Retinal pigment epithelial cell (primary cell): ENCODE measurements around the gene GNG14.
"Not testable (repeated sequence)": the region's sequence is repeated elsewhere in the genome, so short reads cannot be mapped to it uniquely, and the experiment has no call there.

Experiments
- DNase-seq: peaks from one replicate; pipeline ENCODE4 v3.0.0-alpha.2; 2010; ENCODE audit warnings: low read depth
- H3K4me3 ChIP-seq: 2 replicates; pipeline ENCODE4 v1.5.1; 2011; ENCODE audit warnings: mild to moderate bottlenecking, low read length, control low read depth, moderate library complexity
- TF ChIP-seq, protein P1 (sequence below): conservative IDR thresholded peaks from 2 replicates; pipeline ENCODE4 v1.5.1; 2011; ENCODE audit warnings: low read depth, low read length, control low read depth, inconsistent platforms

GNG14 gene

DNA sequence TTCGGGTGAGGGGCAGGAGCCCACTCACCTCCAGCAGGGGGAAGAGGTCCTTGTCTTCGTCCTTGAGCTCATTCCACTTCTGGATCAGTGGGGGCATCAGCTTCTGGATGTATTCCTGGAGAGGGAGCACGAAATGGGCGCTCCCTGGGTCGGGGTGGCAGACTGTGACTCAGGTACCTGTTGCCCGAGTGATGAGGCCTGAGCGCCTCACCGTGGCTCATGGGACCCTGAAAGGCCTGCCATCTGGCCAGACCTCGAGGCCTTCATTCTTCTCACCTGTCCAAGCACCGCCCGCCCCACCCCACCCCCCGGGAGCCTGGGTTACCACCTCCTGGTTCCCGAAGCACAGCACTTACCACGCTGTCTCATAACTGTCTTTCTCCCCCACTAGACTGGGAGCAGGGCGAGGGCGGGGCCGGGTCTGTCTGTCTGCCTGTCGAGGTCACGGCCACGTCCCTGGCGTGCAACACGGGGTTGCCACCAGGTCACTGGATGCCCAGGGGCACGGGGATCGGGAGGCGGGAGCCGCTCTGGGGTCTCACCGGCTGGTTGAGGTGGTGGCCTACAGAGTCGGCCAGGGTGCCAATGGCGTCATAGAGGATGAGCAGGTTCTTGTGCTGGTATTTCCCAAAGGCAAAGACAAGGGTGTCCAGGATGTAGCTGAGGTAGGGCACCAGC, 18.0 kb downstream of the GNG14 start:
- H3K4me3 ChIP-seq: no peak overlapping the region
- TF ChIP-seq, protein P1, sequence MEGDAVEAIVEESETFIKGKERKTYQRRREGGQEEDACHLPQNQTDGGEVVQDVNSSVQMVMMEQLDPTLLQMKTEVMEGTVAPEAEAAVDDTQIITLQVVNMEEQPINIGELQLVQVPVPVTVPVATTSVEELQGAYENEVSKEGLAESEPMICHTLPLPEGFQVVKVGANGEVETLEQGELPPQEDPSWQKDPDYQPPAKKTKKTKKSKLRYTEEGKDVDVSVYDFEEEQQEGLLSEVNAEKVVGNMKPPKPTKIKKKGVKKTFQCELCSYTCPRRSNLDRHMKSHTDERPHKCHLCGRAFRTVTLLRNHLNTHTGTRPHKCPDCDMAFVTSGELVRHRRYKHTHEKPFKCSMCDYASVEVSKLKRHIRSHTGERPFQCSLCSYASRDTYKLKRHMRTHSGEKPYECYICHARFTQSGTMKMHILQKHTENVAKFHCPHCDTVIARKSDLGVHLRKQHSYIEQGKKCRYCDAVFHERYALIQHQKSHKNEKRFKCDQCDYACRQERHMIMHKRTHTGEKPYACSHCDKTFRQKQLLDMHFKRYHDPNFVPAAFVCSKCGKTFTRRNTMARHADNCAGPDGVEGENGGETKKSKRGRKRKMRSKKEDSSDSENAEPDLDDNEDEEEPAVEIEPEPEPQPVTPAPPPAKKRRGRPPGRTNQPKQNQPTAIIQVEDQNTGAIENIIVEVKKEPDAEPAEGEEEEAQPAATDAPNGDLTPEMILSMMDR: no peak
- DNase-seq: no peak

DNA sequence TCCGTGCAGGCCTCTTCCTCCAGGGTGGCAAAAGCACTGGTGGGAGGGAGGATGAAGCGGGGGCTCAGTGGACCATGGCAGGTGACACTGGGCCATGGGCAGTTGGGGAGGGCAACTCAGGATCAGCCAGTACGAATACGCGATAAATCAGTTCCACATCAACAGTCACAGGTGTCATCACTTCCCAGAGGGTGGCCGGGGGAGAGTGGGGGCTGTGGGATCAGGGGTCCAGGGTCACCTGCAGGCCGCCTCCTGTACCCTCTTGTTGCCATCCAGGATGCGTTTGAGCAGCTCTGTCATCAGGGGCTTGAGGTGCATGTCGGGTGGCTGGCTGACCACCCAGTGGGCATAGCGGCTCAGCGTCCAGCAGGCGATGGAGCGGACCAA, 18.5 kb downstream of the GNG14 start:
- TF ChIP-seq, protein P1: no peak
- DNase-seq: no peak
- no peak overlapping the region for H3K4me3 ChIP-seq

DNA sequence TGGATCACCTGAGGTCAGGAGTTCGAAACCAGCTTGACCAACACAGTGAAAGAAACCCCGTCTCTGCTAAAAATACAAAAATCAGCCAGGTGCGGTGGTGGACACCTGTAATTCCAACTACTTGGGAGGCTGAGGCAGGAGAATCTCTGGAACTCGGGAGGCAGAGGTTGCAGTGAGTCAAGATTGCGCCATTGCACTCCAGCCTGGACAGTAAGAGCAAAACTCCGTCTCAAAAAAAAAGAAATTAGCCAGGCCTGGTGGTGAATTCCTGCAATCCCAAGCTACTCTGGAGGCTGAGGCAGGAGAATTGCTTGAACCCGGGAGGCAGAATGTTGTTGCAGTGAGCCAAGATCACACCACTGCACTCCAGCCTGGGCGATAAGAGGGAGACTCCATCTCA, 20.8 kb downstream of the GNG14 start:
- no peak for DNase-seq
- TF ChIP-seq, protein P1: no peak
- no peak overlapping the region for H3K4me3 ChIP-seq

DNA sequence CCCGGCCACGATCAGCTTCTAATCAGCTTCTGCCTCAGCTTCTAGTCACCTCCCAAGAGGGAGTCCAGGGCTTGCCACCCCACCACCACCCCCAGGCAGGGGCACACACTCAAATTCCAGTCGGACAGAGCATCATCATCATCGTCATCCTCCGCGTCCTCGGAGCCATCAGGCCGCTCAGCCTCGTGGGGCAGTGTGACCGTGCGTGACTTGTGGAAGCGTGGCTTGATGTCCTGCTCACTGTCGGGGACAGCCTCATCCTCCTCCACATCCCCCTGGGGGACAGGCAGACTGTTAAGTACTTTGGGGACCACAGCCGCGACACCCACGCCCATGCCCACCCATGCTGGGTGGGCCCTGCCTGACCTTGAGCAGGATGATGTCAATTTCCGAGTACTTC, 23.4 kb downstream of the GNG14 start:
- TF ChIP-seq, protein P1: no peak
- no peak for DNase-seq
- no peak overlapping the region for H3K4me3 ChIP-seq

DNA sequence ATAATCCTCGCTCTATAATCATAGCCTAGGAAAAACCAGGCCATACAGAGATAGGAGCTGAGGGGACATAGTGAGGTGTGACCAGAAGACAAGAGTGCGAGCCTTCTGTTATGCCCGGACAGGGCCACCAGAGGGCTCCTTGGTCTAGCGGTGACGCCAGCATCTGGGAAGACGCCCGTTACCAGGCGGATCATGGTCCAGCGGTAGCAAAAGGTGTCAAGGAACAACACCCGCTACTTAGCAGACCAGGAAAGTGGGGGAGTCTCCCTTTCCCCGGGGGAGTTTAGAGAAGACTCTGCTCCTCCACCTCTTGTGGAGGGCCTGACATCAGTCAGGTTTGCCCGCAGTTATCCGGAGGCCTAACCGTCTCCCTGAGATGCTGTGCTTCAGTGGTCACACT, 24.3 kb downstream of the GNG14 start:
- not testable (repeated sequence) for DNase-seq, H3K4me3 ChIP-seq

DNA sequence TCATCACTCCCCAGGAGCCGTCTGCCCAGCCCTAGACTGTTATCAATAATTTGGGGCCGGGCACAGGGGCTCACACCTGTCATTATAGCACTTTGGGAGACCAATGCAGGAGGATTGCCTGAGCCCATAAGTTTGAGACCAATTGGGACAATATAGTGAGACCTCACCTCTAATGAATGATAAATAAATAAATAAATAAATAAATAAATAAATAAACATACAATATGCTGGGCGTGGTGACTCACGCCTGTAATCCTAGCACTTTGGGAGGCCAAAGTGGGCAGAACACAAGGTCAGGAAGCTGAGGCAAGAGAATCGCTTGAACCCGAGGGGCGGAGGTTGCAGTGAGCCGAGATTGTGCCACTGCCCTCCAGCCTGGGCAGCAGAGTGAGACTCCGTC, 25.5 kb downstream of the GNG14 start:
- not testable (repeated sequence) for H3K4me3 ChIP-seq, DNase-seq

DNA sequence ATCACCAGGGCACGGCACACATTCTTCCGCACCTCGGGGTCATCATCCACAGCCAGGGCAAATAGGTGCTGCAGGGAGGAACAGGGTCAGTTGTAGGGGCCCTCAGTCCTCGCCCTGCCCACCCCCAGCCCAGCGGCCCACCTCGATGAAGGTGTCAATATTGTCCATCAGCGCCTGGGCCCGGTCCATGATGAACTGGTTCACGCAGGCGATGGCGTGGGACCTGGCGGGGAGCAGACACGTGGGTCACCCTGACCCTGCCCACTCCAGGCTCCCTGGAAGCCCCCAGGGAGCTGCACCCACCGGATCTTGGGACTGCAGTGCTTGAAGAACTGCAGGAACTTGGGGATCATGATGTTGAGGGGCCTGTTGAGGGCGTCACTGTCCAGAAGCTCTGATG, 27.3 kb downstream of the GNG14 start:
- DNase-seq: no peak
- TF ChIP-seq, protein P1: no peak
- no peak overlapping the region for H3K4me3 ChIP-seq

DNA sequence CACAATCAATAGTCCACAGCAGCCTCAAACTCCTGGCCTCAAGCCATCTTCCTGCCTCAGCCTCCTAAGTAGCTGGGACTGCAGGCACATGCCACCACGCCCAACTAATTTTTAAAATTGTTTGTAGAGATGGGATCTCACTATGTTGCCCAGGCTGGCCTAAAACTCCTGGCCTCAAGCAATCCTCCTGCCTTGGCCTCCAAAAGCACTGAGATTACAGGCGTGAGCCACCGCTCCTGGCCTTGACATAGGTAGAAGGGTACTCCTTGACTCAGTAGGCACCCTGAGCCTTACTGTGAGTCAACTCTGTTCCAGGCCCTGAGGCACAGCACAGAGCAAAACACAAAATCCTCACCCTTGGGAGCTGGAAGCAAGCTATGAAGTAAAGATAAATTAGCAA, 28.1 kb downstream of the GNG14 start:
- no peak for DNase-seq
- TF ChIP-seq, protein P1: no peak
- H3K4me3 ChIP-seq: no peak overlapping the region
